Left hindlimb (tissue), 1 donor: ENCODE measurements around the gene NBL1.
"Not testable (repeated sequence)": the region's sequence is repeated elsewhere in the genome, so short reads cannot be mapped to it uniquely, and the experiment has no call there.

Experiments
- DNase-seq: peaks from one replicate; pipeline ENCODE4 v3.0.0-alpha.2; 2018

NBL1 gene

DNA sequence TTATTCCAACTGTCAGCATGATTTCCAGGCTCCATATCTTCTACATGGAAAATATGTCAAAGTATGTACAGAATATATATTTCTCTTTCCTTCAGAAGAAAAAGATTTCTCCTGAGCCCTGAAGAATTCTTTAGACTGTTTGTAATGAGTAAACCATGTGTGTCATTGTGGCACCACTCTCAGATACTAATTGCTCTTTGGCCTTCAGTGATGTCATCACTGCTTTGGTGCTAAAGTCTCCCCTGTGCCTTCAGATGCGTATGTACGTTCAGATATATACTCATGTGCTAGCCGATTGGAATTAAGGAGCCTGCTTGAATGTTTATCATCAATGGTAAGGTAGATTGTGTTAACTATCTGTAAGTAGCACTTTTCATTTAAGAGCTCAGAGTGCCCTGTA is 20.6 kb upstream of the NBL1 start:
- no peak for DNase-seq

DNA sequence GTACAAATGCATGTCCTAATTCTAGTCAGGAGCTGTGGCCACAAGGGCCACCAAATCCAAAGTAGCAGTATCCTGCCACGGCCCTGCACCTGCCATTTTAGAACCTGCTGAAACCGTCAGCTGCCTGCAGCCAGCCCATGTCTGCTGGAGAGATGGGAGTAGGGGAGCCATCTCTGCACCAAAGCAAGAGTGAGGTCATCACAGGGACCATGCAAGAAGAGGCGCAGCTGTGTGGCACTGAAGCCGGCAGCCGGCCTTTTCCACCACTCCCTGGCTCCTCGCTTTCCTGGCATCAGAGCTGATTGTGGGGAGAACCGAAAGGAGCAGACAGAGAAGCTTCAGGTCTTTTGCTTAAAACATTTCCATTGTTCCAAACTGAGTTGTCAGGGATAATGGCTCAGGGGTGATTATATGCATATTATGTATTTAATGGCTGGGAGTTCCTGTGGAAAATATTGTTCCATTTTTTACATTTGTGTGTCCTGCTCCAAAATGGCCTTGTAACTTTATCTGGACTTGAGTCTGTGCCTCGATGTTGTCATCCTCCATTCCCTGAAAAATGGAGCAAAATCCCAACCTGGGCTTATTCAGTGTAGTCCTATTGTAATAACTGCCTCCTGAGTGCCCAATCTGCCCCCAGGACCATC is 18.7 kb upstream of the NBL1 start:
- DNase-seq, result no peak

GRCh38 chr1:19628879-19629278 is 15.2 kb upstream of the NBL1 start:
- no peak for DNase-seq

- no peak for DNase-seq
Observed at GRCh38 chr1:19629357-19629756, 14.8 kb upstream of the NBL1 start.

GRCh38 chr1:19630192-19630591 is 13.9 kb upstream of the NBL1 start:
- not testable (repeated sequence) for DNase-seq

DNA sequence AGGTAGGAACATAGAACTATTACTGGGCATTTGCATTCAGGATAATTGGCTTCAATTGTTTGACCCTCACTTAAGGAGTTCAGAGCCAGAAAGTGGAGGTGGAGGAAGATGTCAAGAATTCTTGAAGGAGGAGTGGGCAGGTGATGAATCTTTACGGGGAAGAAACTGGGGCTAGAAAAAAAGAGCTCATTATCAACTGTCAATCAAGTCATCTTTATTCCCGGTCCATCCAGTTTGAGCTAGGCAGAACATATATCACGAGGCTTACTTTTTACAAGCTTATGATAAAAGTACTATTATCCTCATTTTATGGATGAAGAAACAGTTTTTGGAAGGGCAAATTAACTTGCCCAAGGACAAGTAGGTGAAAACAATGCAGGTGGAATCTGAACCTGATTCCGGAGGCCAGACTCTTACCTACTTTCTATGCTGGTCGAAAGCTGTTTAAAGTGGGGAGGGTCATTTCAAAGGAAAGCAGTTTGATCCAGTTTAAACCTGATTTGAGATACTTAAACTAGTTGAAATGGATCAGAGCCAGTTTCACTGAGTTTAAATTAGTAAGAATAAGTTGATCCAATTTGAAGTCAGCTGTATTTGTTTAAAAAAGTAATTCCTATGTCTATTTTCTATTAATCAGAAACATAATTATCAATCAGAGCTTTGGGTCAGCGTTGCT is 13.3 kb upstream of the NBL1 start:
- DNase-seq, result no peak

DNA sequence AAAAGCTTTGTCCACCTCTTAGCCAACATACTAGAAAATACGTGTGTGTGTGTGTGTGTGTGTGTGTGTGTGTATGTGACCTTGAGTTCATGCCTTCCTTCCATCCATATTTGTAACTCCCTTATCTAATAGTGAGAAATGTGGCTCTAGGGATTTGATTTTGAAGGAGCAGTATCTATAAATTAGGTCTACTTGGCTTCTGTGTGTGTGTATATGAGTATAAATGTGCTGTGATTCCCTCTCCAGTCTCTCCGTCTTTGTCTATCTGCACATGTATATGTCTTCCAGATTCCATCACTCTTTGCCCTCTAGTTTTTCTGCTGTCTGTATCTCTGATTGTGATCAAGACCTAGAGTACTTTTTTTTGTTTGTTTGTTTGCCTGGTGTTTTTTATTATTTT is 11.9 kb upstream of the NBL1 start:
- DNase-seq, result no peak

DNA sequence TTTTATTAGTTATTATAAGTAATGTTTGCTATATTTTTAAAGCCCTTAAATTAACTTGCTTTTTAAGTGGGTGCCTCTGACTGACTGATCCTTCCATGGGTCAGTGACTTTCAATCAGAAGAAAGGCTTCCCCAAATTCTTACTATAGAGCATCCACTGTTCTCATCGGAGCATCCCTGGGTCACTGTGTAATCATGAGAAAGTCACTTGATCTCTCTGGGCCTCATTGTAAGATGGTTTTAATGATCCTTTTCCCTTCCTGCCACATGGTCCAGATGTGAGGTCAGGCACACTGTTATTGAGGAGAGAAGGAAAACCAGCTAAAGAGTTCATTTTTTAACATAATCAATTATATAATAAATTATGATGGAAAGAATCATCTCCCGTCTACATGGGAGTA is 11.0 kb upstream of the NBL1 start:
- DNase-seq, result no peak

GRCh38 chr1:19635064-19635463 is 9.0 kb upstream of the NBL1 start:
- DNase-seq, result not testable (repeated sequence)

DNA sequence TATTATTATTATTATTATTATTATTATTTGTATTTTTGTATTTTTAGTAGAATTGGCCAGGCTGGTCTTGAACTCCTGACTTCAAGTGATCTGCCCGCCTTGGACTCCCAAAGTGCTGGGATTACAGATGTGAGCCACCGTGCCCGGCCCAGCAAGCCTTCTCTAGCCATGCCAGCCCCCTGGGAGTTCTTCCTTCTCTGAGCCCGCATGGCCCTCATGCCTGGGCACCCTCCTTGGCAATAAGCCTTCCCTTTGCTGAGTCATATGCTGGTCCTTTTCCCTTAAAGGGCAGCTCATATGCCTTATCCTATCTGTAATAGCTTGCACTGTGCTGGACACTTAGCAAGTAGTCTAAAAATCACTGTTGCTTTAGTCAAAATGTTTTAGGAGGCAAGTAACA is 8.5 kb upstream of the NBL1 start:
- no peak for DNase-seq

GRCh38 chr1:19636065-19636464 is 8.0 kb upstream of the NBL1 start:
- DNase-seq, result no peak

GRCh38 chr1:19636749-19637148 is 7.4 kb upstream of the NBL1 start:
- DNase-seq, result not testable (repeated sequence)

DNA sequence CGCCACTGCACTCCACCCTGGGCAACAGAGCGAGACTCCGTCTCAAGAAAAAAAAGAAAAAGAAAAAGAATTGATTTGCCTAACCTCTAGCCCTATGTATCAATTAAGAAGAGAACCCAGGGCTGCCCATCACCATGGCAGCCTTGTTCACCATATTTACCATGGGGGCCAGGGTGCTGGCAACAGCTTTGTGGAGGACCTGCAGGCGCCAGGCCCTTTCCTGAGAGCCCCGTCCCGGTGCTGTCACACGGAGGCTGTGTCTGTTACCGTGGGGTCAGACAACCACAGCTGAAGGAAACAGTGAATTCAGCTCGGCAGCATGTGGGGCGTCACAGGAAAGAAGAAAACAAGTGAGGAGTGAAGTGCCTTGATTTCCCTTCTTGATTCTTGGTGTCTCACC is 6.5 kb upstream of the NBL1 start:
- no peak for DNase-seq

DNA sequence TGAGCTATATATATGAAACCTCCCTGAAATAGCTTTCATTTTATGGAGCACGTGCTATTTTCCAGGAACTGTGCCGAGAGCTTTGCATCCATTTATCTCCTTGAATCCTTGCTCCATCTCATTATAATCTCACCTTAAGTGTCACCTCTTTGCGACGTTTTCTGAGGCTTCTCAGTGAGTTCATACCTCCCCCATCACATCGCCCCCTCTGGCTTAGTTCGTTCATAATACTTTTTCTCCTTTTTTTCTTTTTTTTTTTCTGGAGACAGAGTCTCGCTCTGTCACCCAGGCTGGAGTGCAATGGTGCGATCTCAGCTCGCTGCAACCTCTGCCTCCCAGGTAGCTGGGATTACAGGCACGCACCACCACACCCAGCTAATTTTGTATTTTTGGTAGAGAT is 4.9 kb upstream of the NBL1 start:
- not testable (repeated sequence) for DNase-seq

GRCh38 chr1:19639999-19640362 is 4.1 kb upstream of the NBL1 start:
- no peak for DNase-seq

DNA sequence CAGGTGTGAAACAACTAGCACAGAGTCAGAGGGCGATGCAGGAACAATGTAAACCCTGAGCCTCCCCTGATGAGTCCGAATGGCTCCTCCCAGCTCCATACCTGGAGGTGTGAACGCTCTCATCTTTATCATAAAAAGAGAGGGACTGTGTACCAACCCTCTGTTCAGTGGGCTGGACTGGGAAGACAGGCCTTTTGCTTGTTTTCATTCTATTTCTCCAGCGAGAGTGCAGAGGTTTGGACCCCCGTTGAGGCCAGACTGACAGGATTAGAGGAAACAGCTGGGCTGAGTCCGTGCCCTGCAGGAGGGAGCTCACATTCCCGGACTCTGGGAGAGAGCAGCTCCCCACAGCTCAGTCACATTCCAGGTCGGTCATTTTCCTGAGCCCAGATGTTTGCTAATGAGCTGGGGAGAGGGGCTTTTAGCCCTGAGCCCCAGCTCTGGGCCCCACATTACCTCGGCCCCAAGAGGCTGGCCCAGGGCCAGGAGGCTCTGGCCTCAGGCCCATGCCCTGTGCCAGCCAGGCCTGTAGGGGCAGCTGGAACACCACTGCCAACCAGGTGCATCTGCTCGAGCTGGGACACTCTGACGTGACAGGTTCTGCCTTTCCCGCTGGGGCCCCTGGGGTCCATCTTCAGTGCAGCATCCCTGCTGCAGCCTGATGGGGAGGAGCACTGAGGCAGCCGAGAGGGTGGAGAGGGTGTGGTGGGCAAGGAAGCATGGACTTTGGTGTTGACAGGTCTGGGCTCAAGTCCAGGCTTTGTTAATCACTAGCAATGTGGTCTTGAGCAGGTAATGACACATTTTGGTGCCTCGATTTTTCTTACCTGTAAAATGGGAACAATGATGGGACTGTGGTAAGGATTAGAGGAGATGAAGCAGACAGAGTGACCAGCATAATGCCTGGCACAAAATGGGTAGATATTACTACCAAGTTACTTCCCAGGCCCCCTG is 3.5 kb upstream of the NBL1 start:
- no peak for DNase-seq

GRCh38 chr1:19643121-19643520 is 990 bp upstream of the NBL1 start:
- DNase-seq, result no peak

DNA sequence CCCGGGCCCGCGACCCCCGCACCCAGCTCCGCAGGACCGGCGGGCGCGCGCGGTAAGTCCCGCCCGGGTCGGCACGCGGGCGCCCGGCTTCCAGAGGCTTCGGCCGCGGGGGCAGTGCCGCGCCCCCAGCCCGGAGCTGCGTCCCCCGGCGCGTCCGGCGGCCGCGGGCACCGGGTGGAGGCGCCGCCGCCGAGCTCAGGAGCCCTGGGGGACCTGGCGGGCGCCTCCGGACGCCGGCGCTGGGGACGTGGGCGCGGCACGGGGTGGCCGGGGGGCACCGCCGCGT is 227 bp downstream of the NBL1 start:
- DNase-seq, result no peak

GRCh38 chr1:19644681-19645410 is 735 bp downstream of the NBL1 start:
- DNase-seq, result no peak

DNA sequence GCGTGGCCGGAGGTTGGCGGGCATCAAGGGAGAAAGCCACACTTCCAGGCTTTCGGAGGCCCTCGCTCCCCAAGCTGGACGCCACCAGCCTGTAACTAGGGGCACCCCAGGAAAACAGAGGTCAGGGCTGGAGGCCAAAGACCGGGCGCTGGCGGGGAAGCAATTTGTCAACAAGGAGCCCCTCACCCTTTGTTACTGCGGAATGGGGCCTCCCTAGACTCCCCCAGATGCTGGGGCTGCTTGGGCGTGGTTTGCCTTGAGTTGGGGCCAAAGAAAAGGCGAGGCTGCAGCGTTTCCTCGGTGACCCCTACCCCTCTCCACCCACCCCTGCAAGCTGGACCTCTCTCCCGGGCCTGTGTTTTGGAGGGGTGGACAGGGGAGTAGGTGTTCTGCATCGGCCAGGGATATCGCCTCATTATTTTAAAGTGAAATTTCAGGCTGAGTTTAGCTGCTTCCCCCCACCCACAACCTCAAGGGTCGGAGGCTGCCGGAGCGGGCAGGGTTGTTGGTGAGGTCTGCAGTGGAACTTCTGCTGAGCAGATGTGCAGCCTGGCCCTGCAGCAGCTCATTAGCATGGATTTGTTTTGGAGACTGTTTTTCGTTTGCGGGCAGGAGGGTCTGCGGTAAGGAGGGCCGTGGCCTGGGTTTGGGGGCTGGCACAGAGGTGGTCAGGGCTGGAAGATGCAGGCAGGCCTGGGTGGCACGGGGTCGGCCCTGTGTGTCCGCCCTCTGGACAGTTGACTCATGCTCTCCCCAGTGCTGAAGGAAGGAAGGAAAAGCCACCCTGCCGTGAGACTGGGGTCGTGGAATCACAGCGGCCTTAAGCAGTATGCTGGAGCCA is 1.5 kb downstream of the NBL1 start:
- DNase-seq, result no peak

- DNase-seq, result no peak
Observed at GRCh38 chr1:19646377-19647319, 2.5 kb downstream of the NBL1 start.
